Endodermal cell (in vitro differentiated cells): ENCODE data around the gene RPTOR. TPM values are rescaled to one million over a fixed set of nuclear protein-coding genes. Genes with fewer than 3 reads are reported as not detected.

Source experiments
- DNase-seq: peaks from one replicate; pipeline ENCODE4 v3.0.0-alpha.2; 2017
- H3K27ac ChIP-seq: 2 replicates; pipeline ENCODE4 v1.5.1; 2013; ENCODE audit warnings: mild to moderate bottlenecking, low read depth, low read length, moderate library complexity
- H3K27me3 ChIP-seq: 2 replicates; pipeline ENCODE4 v1.6.1; 2013; ENCODE audit warnings: mild to moderate bottlenecking, low read length, moderate library complexity; ENCODE audit not compliant: insufficient read depth, control insufficient read depth, poor library complexity, severe bottlenecking
- H3K36me3 ChIP-seq: 2 replicates; pipeline ENCODE4 v1.7.0; 2013; ENCODE audit warnings: mild to moderate bottlenecking, low read length, moderate library complexity; ENCODE audit not compliant: control insufficient read depth, insufficient read depth
- H3K4me1 ChIP-seq: one replicate; pipeline ENCODE4 v1.7.0; 2013; ENCODE audit warnings: low read length; ENCODE audit not compliant: control insufficient read depth, insufficient read depth
- H3K4me3 ChIP-seq: 2 replicates; pipeline ENCODE4 v1.5.1; 2013; ENCODE audit warnings: mild to moderate bottlenecking, low read length, moderate library complexity
- H3K9ac ChIP-seq: 2 replicates; pipeline ENCODE4 v1.6.1; 2013; ENCODE audit warnings: mild to moderate bottlenecking, low read length, moderate library complexity; ENCODE audit not compliant: poor library complexity, severe bottlenecking; ENCODE audit errors: extremely low read depth
- H3K9me3 ChIP-seq: 2 replicates; pipeline ENCODE4 v1.6.1; 2013; ENCODE audit warnings: mild to moderate bottlenecking, low read length, moderate library complexity; ENCODE audit not compliant: control insufficient read depth
- H3K27ac Mint-ChIP-seq: 2 replicates; pipeline ENCODE4 v1.8.0; 2020; ENCODE audit warnings: mixed read lengths
- H3K27me3 Mint-ChIP-seq: 2 replicates; pipeline ENCODE4 v1.8.0; 2021; ENCODE audit warnings: mild to moderate bottlenecking, mixed read lengths; ENCODE audit not compliant: insufficient read depth
- H3K36me3 Mint-ChIP-seq: 2 replicates; pipeline ENCODE4 v1.8.0; 2020; ENCODE audit warnings: low read depth, mixed read lengths
- H3K4me1 Mint-ChIP-seq: 2 replicates; pipeline ENCODE4 v1.8.0; 2020; ENCODE audit warnings: mixed read lengths
- H3K4me3 Mint-ChIP-seq: 2 replicates; pipeline ENCODE4 v1.8.0; 2020; ENCODE audit warnings: mild to moderate bottlenecking, moderate library complexity, mixed read lengths
- H3K9me3 Mint-ChIP-seq: 2 replicates; pipeline ENCODE4 v1.8.0; 2020; ENCODE audit warnings: mild to moderate bottlenecking, mixed read lengths
- CTCF ChIP-seq: fragments of 200-600 bp; sonication (generic); conservative IDR thresholded peaks from 2 replicates; pipeline ENCODE4 v1.5.0; 2021; ENCODE audit warnings: antibody characterized with exemption, mild to moderate bottlenecking
- WGBS, 2 experiments: methylation state at CpG; one replicate each; pipeline versions ENCODE4 v1.1.5 to v1.1.7; 2013; ENCODE audit warnings: missing lambda C conversion rate in 2 of 2, mixed read lengths in 1 of 2; ENCODE audit not compliant: insufficient coverage in 1 of 2, insufficient read length in 1 of 2; 5-methylcytosine and 5-hydroxymethylcytosine counted together
- total RNA-seq, 2 donors: library from RNA; stranded (reverse); fragmentation: NEBNext Ultra II Directional in 1 of 2; extraction: Animal tissue kit (Norgen Biotek cat#: 25700) in 1 of 2; gene quantifications; 2 replicates in 1 of 2; 3 replicates in 1 of 2; pipeline ENCODE4 v1.2.1, GENCODE V29; 2021

The RPTOR gene
- total RNA-seq, 2 donors from 2014 or later, result 45.1 to 53.4 TPM

DNA sequence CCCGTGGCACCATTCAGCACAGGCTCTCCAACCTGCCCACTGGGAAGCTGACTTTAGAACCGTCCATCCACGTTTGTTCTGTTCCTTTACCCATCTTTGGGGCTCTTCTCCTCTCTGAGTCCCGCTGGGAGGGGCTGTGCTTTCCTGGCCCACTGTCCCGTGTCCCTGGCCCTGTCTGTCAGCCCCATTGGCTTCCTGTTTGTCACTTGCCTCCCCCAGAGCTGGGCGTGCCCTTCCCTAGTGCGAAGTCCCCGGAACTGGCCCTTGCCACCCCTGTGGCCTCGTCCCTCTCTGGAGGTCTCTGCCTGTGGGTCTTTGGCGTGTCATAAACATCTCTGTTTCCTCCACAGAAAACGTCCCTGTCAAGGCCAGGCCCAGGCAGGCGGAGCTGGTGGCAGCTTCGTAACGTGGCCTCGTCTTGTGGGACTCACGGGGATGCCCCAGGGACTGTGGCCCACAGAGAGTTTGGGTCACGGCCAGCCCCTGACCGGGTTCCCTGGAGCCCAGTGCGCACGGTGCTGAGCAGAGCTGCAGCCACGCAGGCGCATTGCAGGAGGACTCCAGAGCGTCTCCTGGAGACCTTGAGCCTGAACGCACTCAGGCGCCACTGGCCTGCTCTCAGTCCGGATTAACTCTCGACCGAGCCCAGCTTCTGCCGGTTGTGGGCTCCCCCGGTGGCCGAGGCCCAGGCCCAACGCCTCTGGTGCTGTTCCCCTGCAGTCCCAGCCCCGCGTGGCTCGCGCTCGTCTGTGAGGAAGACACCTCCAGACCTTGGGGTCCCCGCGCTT lies 454.3 kb downstream of the RPTOR start:
- H3K36me3 Mint-ChIP-seq, result peaks cover 26% of the 10 kb centered on the region
- peak; percentile 58 for DNase-seq
- Histone ChIP-seq H3K4me3 (no peak overlapping the region), H3K4me1 (no peaks in the 10 kb centered on the region), H3K9me3 (no peaks in the 10 kb centered on the region), H3K27me3 (peaks cover 19% of the 10 kb centered on the region), H3K27ac (no peak overlapping the region), H3K9ac (no peak overlapping the region), H3K36me3 (peaks cover 30% of the 10 kb centered on the region)
- no peaks in the 10 kb centered on the region for H3K4me1 Mint-ChIP-seq
- no peaks in the 10 kb centered on the region for H3K9me3 Mint-ChIP-seq
- no peak for TF ChIP-seq CTCF
- H3K27me3 Mint-ChIP-seq, result peaks cover 25% of the 10 kb centered on the region
- no peak overlapping the region for H3K27ac Mint-ChIP-seq
- WGBS, 2 experiments, result 94 to 98% methylated on average over 30 to 39 of the region's 39 CpGs
- H3K4me3 Mint-ChIP-seq, result no peak overlapping the region

GRCh38 chr17:80999536-81000333 lies 455.1 kb downstream of the RPTOR start:
- WGBS, 2 experiments, result 95 to 96% methylated on average over 28 to 40 of the region's 40 CpGs
- H3K27me3 ChIP-seq, result peaks cover 25% of the 10 kb centered on the region
- Mint-ChIP-seq H3K27ac (no peak overlapping the region), H3K4me3 (no peak overlapping the region), H3K9me3 (no peaks in the 10 kb centered on the region), H3K27me3 (peaks cover 29% of the 10 kb centered on the region), H3K4me1 (peaks cover 2% of the 10 kb centered on the region), H3K36me3 (peaks cover 26% of the 10 kb centered on the region)
- H3K9ac ChIP-seq, result no peak overlapping the region
- DNase-seq, result peak; percentile 56
- H3K27ac ChIP-seq, result no peak overlapping the region
- no peaks in the 10 kb centered on the region for H3K4me1 ChIP-seq
- H3K36me3 ChIP-seq, result peaks cover 30% of the 10 kb centered on the region
- no peaks in the 10 kb centered on the region for H3K9me3 ChIP-seq
- H3K4me3 ChIP-seq, result no peak overlapping the region
- no peak for TF ChIP-seq CTCF

- no peaks in the 10 kb centered on the region for H3K4me1 ChIP-seq
- no peak overlapping the region for H3K4me3 ChIP-seq
- TF ChIP-seq CTCF, result no peak
- H3K9me3 ChIP-seq, result no peaks in the 10 kb centered on the region
- Mint-ChIP-seq H3K36me3 (peaks cover 23% of the 10 kb centered on the region), H3K9me3 (no peaks in the 10 kb centered on the region), H3K4me1 (peaks cover 3% of the 10 kb centered on the region), H3K4me3 (no peak overlapping the region), H3K27ac (no peak overlapping the region), H3K27me3 (peaks cover 35% of the 10 kb centered on the region)
- WGBS, 2 experiments, result 95 to 100% methylated on average over 4 to 8 of the region's 8 CpGs
- peaks cover 30% of the 10 kb centered on the region for H3K27me3 ChIP-seq
- H3K9ac ChIP-seq, result no peak overlapping the region
- H3K36me3 ChIP-seq, result peaks cover 30% of the 10 kb centered on the region
- no peak overlapping the region for H3K27ac ChIP-seq
- DNase-seq, result no peak
These were observed 455.6 kb downstream of the RPTOR start for GRCh38 chr17:81000334-81000630.
